GM21576 (cell line): Measurements from ENCODE around the gene PFDN5.
A peak's percentile ranks its signal among the peaks of the same experiment; 100 is the strongest.
"Not testable (repeated sequence)": the region's sequence is repeated elsewhere in the genome, so short reads cannot be mapped to it uniquely, and the experiment has no call there.

Experiments
- ATAC-seq: cut with Tn5 transposase; IDR thresholded peaks from one replicate; pipeline ENCODE4 v1.9.1; 2021; ENCODE audit warnings: mild to moderate bottlenecking, moderate library complexity; ENCODE audit not compliant: unreplicated experiment

Gene PFDN5

GRCh38 chr12:53286448-53286847 is 8.9 kb upstream of the PFDN5 start:
- ATAC-seq, result no peak

GRCh38 chr12:53287741-53288216 is 7.6 kb upstream of the PFDN5 start:
- ATAC-seq, result no peak

GRCh38 chr12:53288322-53288721 is 7.0 kb upstream of the PFDN5 start:
- ATAC-seq, result no peak

- ATAC-seq, result no peak
These were observed 5.5 kb upstream of the PFDN5 start for GRCh38 chr12:53289891-53290290.

- no peak for ATAC-seq
These were observed 4.7 kb upstream of the PFDN5 start for GRCh38 chr12:53290661-53291060.

- ATAC-seq, result no peak
These were observed 2.9 kb upstream of the PFDN5 start for GRCh38 chr12:53292426-53292825.

GRCh38 chr12:53295891-53296219 is 513 bp downstream of the PFDN5 start:
- no peak for ATAC-seq

- not testable (repeated sequence) for ATAC-seq
These were observed 1.8 kb downstream of the PFDN5 start for GRCh38 chr12:53297106-53297505.

GRCh38 chr12:53298164-53298563 is 2.8 kb downstream of the PFDN5 start:
- ATAC-seq, result no peak

GRCh38 chr12:53299101-53299453 is 3.7 kb downstream of the PFDN5 start:
- no peak for ATAC-seq

GRCh38 chr12:53299454-53300180 is 4.3 kb downstream of the PFDN5 start, which contains the start of gene MYG1:
Gene MYG1, plus strand, starts transcription at chr12:53299695. Its CDS starts 43 bp downstream, at chr12:53299738.
- peak; percentile 68 for ATAC-seq

- ATAC-seq, result no peak
These were observed 4.8 kb downstream of the PFDN5 start for GRCh38 chr12:53300187-53300586.

- no peak for ATAC-seq
These were observed 7.6 kb downstream of the PFDN5 start for GRCh38 chr12:53302903-53303302.

GRCh38 chr12:53306826-53307225 is 11.5 kb downstream of the PFDN5 start:
- ATAC-seq, result no peak

- no peak for ATAC-seq
These were observed 12.9 kb downstream of the PFDN5 start for GRCh38 chr12:53308276-53308675.

- no peak for ATAC-seq
These were observed 18.7 kb downstream of the PFDN5 start for GRCh38 chr12:53313996-53314395.

GRCh38 chr12:53320352-53321195 is 25.2 kb downstream of the PFDN5 start:
- no peak for ATAC-seq

- ATAC-seq, result peak; percentile 29
These were observed 28.9 kb downstream of the PFDN5 start for GRCh38 chr12:53324113-53324778.

- peak; percentile 56 for ATAC-seq
These were observed 29.6 kb downstream of the PFDN5 start for GRCh38 chr12:53324779-53325510.

GRCh38 chr12:53325511-53326061 is 30.2 kb downstream of the PFDN5 start:
- ATAC-seq, result no peak
